HEK293 (cell line): ENCODE measurements around the gene TEX14.
A peak's percentile ranks its signal among the peaks of the same experiment; 100 is the strongest.

Experiments
- ATF2 ChIP-seq: fragments of 450-650 bp; formaldehyde crosslinking; IDR thresholded peaks from 2 replicates; pipeline ENCODE4 v1.5.1; 2016; ENCODE audit warnings: missing biosample characterization, missing genetic modification characterization, low read depth
- BCL11A ChIP-seq: fragments of 450-650 bp; formaldehyde crosslinking; IDR thresholded peaks from 2 replicates; pipeline ENCODE4 v1.5.1; 2016; ENCODE audit warnings: low read depth, missing biosample characterization, missing genetic modification characterization
- BCL11B ChIP-seq: fragments of 450-650 bp; formaldehyde crosslinking; IDR thresholded peaks from 2 replicates; pipeline ENCODE4 v1.5.1; 2016; ENCODE audit warnings: low read depth, missing biosample characterization, missing genetic modification characterization
- ELK4 ChIP-seq: IDR thresholded peaks from 2 replicates; pipeline ENCODE4 v1.6.1; 2011; ENCODE audit warnings: mild to moderate bottlenecking, low read depth, low read length, borderline replicate concordance
- INSM2 ChIP-seq: fragments of 450-650 bp; formaldehyde crosslinking; IDR thresholded peaks from 2 replicates; pipeline ENCODE4 v1.5.1; 2016; ENCODE audit warnings: missing biosample characterization, missing genetic modification characterization
- KLF16 ChIP-seq: fragments of 450-650 bp; formaldehyde crosslinking; IDR thresholded peaks from 2 replicates; pipeline ENCODE4 v1.5.1; 2017; ENCODE audit warnings: missing biosample characterization, missing genetic modification characterization
- PRDM6 ChIP-seq: fragments of 450-650 bp; formaldehyde crosslinking; IDR thresholded peaks from 2 replicates; pipeline ENCODE4 v1.5.1; 2017; ENCODE audit warnings: missing biosample characterization, missing genetic modification characterization
- SP2 ChIP-seq: fragments of 450-650 bp; formaldehyde crosslinking; IDR thresholded peaks from 2 replicates; pipeline ENCODE4 v1.5.1; 2016; ENCODE audit warnings: missing biosample characterization, missing genetic modification characterization
- TCF7L2 ChIP-seq: IDR thresholded peaks from 2 replicates; pipeline ENCODE4 v1.6.1; 2011; ENCODE audit warnings: low read depth, mild to moderate bottlenecking, inconsistent platforms, low read length, moderate library complexity, borderline replicate concordance
- ZBTB10 ChIP-seq: fragments of 450-650 bp; formaldehyde crosslinking; IDR thresholded peaks from 2 replicates; pipeline ENCODE4 v1.5.1; 2016; ENCODE audit warnings: missing biosample characterization, missing genetic modification characterization
- ZBTB20 ChIP-seq: fragments of 450-650 bp; formaldehyde crosslinking; IDR thresholded peaks from 2 replicates; pipeline ENCODE4 v1.5.1; 2016; ENCODE audit warnings: missing biosample characterization, missing genetic modification characterization
- ZBTB21 ChIP-seq: fragments of 450-650 bp; formaldehyde crosslinking; IDR thresholded peaks from 2 replicates; pipeline ENCODE4 v1.5.1; 2017; ENCODE audit warnings: missing biosample characterization, missing genetic modification characterization
- ZBTB44 ChIP-seq: fragments of 450-650 bp; IDR thresholded peaks from 2 replicates; pipeline ENCODE4 v1.5.1; 2018; ENCODE audit warnings: missing biosample characterization, mild to moderate bottlenecking, missing genetic modification characterization
- ZBTB6 ChIP-seq: fragments of 450-650 bp; formaldehyde crosslinking; IDR thresholded peaks from 2 replicates; pipeline ENCODE4 v1.5.1; 2017; ENCODE audit warnings: missing biosample characterization, missing genetic modification characterization
- ZBTB8A ChIP-seq: fragments of 450-650 bp; formaldehyde crosslinking; IDR thresholded peaks from 2 replicates; pipeline ENCODE4 v1.5.1; 2016; ENCODE audit warnings: missing biosample characterization, missing genetic modification characterization
- ZIC2 ChIP-seq: fragments of 450-650 bp; formaldehyde crosslinking; IDR thresholded peaks from 2 replicates; pipeline ENCODE4 v1.5.1; 2016; ENCODE audit warnings: missing biosample characterization, missing genetic modification characterization
- ZNF10 ChIP-seq: fragments of 450-650 bp; formaldehyde crosslinking; IDR thresholded peaks from 2 replicates; pipeline ENCODE4 v1.5.1; 2017; ENCODE audit warnings: missing biosample characterization, missing genetic modification characterization
- ZNF239 ChIP-seq: fragments of 450-650 bp; formaldehyde crosslinking; IDR thresholded peaks from 2 replicates; pipeline ENCODE4 v1.5.1; 2016; ENCODE audit warnings: missing biosample characterization, missing genetic modification characterization
- ZNF350 ChIP-seq: fragments of 450-650 bp; formaldehyde crosslinking; IDR thresholded peaks from 2 replicates; pipeline ENCODE4 v1.5.0; 2017; ENCODE audit warnings: missing biosample characterization, mild to moderate bottlenecking, missing genetic modification characterization
- ZNF423 ChIP-seq: fragments of 450-650 bp; formaldehyde crosslinking; IDR thresholded peaks from 2 replicates; pipeline ENCODE4 v1.5.1; 2016; ENCODE audit warnings: missing biosample characterization, missing genetic modification characterization
- ZNF501 ChIP-seq: fragments of 450-650 bp; formaldehyde crosslinking; IDR thresholded peaks from 2 replicates; pipeline ENCODE4 v1.5.1; 2016; ENCODE audit warnings: missing biosample characterization, missing genetic modification characterization
- ZNF510 ChIP-seq: fragments of 450-650 bp; formaldehyde crosslinking; IDR thresholded peaks from 2 replicates; pipeline ENCODE4 v1.5.1; 2018; ENCODE audit warnings: mild to moderate bottlenecking, missing genetic modification characterization, missing biosample characterization; ENCODE audit not compliant: insufficient replicate concordance
- ZNF544 ChIP-seq: fragments of 450-650 bp; formaldehyde crosslinking; IDR thresholded peaks from 2 replicates; pipeline ENCODE4 v1.5.0; 2017; ENCODE audit warnings: missing biosample characterization, missing genetic modification characterization
- ZNF555 ChIP-seq: fragments of 450-650 bp; formaldehyde crosslinking; conservative IDR thresholded peaks from 2 replicates; pipeline ENCODE4 v1.5.1; 2017; ENCODE audit warnings: missing biosample characterization, mild to moderate bottlenecking, missing genetic modification characterization, inconsistent platforms
- ZNF629 ChIP-seq: fragments of 450-650 bp; formaldehyde crosslinking; IDR thresholded peaks from 2 replicates; pipeline ENCODE4 v1.5.1; 2017; ENCODE audit warnings: missing biosample characterization, missing genetic modification characterization
- ZNF768 ChIP-seq: fragments of 450-650 bp; formaldehyde crosslinking; IDR thresholded peaks from 2 replicates; pipeline ENCODE4 v1.5.1; 2018; ENCODE audit warnings: missing biosample characterization, mild to moderate bottlenecking, missing genetic modification characterization
- ZNF792 ChIP-seq: fragments of 450-650 bp; formaldehyde crosslinking; IDR thresholded peaks from 2 replicates; pipeline ENCODE4 v1.5.1; 2016; ENCODE audit warnings: missing biosample characterization, missing genetic modification characterization
- ZXDB ChIP-seq: fragments of 450-650 bp; formaldehyde crosslinking; IDR thresholded peaks from 2 replicates; pipeline ENCODE4 v1.5.1; 2016; ENCODE audit warnings: missing biosample characterization, missing genetic modification characterization

Gene TEX14

GRCh38 chr17:58679263-58680037 is 12.4 kb downstream of the TEX14 start (continued):
- peak; percentile 68; the same call in 1 of the 2 replicates for TF ChIP-seq BCL11B (tag by site-specific recombination)
- peak; percentile 93 for TF ChIP-seq BCL11A (tag by site-specific recombination)
- TF ChIP-seq ATF2, result peak; percentile 78
- peak; percentile 78 for TF ChIP-seq ZBTB44 (tag by site-specific recombination)
- TF ChIP-seq ZIC2, result peak; percentile 72
- TF ChIP-seq ZNF10, result peak; percentile 67
- TF ChIP-seq ELK4, result no peak
- TF ChIP-seq SP2 (tag by site-specific recombination), result peak; percentile 36
- no peak for TF ChIP-seq ZNF510 (tag by site-specific recombination)
- TF ChIP-seq ZNF423 (tag by site-specific recombination), result peak; percentile 67; the same call in 1 of the 2 replicates
- TF ChIP-seq ZBTB10 (tag by site-specific recombination), result peak; percentile 90
- TF ChIP-seq PRDM6, result peak; percentile 96
- peak; percentile 92 for TF ChIP-seq ZNF629
- TF ChIP-seq ZNF555 (tag by site-specific recombination), result no peak
- no peak; the same call in 1 of the 2 replicates for TF ChIP-seq ZNF239 (tag by site-specific recombination)
- peak; percentile 43; the same call in 1 of the 2 replicates for TF ChIP-seq ZBTB20 (tag by site-specific recombination)
- TF ChIP-seq ZBTB21, result 0 out of 2 replicates have a peak, but pooled peaks have one; percentile 18
- no peak for TF ChIP-seq ZBTB6 (tag by site-specific recombination)
- TF ChIP-seq ZNF350 (tag by site-specific recombination), result no peak
- TF ChIP-seq ZXDB (tag by site-specific recombination), result peak; percentile 92
- TF ChIP-seq ZNF544, result no peak
- 0 out of 2 replicates have a peak, but pooled peaks have one; percentile 63 for TF ChIP-seq ZNF501 (tag by site-specific recombination)
- peak; percentile 66; the same call in 1 of the 2 replicates for TF ChIP-seq TCF7L2
- peak; percentile 58; the same call in 1 of the 2 replicates for TF ChIP-seq ZNF792
- TF ChIP-seq INSM2 (tag by site-specific recombination), result peak; percentile 73; the same call in 1 of the 2 replicates
- peak; percentile 70; the same call in 1 of the 2 replicates for TF ChIP-seq ZNF768 (tag by site-specific recombination)
- peak; percentile 91 for TF ChIP-seq KLF16 (tag by site-specific recombination)
- peak; percentile 75 for TF ChIP-seq ZBTB8A (tag by site-specific recombination)
